Measurements from ENCODE around the gene ADAMTS4. TPM values are rescaled to one million over a fixed set of nuclear protein-coding genes. Genes with fewer than 3 reads are reported as not detected.

ADAMTS4 gene
- polyA plus RNA-seq, 2 donors = 0.82 to 1.1 TPM

- Histone ChIP-seq H3K4me3 (ENCODE audit: low read depth in 1 of 2, low read length in 2 of 2) (no peak overlapping the region), H3K27ac (ENCODE audit: low read depth in 2 of 2, low read length in 1 of 2) (no peak overlapping the region), H3K9me3 (ENCODE audit: control insufficient read depth in 2 of 2, insufficient read depth in 1 of 2, low read depth in 1 of 2, low read length in 1 of 2) (no peaks in the 10 kb centered on the region), H3K27me3 (ENCODE audit: control insufficient read depth in 1 of 2, insufficient read depth in 2 of 2, low read length in 2 of 2) (no peaks in the 10 kb centered on the region), H3K36me3 (ENCODE audit: control insufficient read depth in 2 of 2, insufficient read depth in 2 of 2, low read length in 1 of 2) (peaks cover 15 to 28% of the 10 kb centered on the region in 2 donors), H3K4me1 (ENCODE audit: control insufficient read depth in 2 of 2, insufficient read depth in 2 of 2, low read length in 1 of 2) (peaks cover 4 to 16% of the 10 kb centered on the region in 2 donors)
- 92 to 93% methylated on average over 9 of the region's 9 CpGs for WGBS, 2 donors
Measured at GRCh38 chr1:161168906-161169305, 29.9 kb downstream of the ADAMTS4 start.

- H3K4me3 ChIP-seq (ENCODE audit: low read depth in 1 of 2, low read length in 2 of 2) = peak overlapping the region; percentile 63 to 67
- H3K36me3 ChIP-seq (ENCODE audit: control insufficient read depth in 2 of 2, insufficient read depth in 2 of 2, low read length in 1 of 2) = peaks cover 10 to 22% of the 10 kb centered on the region in 2 donors
- WGBS, 2 donors = 6% methylated on average over 33 of the region's 33 CpGs
- no peaks in the 10 kb centered on the region for H3K9me3 ChIP-seq (ENCODE audit: control insufficient read depth in 2 of 2, insufficient read depth in 1 of 2, low read depth in 1 of 2, low read length in 1 of 2)
- H3K27ac ChIP-seq (ENCODE audit: low read depth in 2 of 2, low read length in 1 of 2) = peak overlapping the region; percentile 92 to 97
- H3K4me1 ChIP-seq (ENCODE audit: control insufficient read depth in 2 of 2, insufficient read depth in 2 of 2, low read length in 1 of 2) = peaks cover 0 to 13% of the 10 kb centered on the region in 2 donors
- no peaks in the 10 kb centered on the region for H3K27me3 ChIP-seq (ENCODE audit: control insufficient read depth in 1 of 2, insufficient read depth in 2 of 2, low read length in 2 of 2)
Measured at GRCh38 chr1:161166669-161167548, 31.9 kb downstream of the ADAMTS4 start.

GRCh38 chr1:161165742-161166668 lies 32.8 kb downstream of the ADAMTS4 start, which contains the start of gene PPOX:
TSS of gene PPOX (plus strand) at chr1:161166426. CDS start at chr1:161166848, 422 bp downstream.
- H3K4me1 ChIP-seq (ENCODE audit: control insufficient read depth in 2 of 2, insufficient read depth in 2 of 2, low read length in 1 of 2) = peaks cover under 1 to 15% of the 10 kb centered on the region in 2 donors
- H3K9me3 ChIP-seq (ENCODE audit: control insufficient read depth in 2 of 2, insufficient read depth in 1 of 2, low read depth in 1 of 2, low read length in 1 of 2) = no peaks in the 10 kb centered on the region
- H3K27me3 ChIP-seq (ENCODE audit: control insufficient read depth in 1 of 2, insufficient read depth in 2 of 2, low read length in 2 of 2) = no peaks in the 10 kb centered on the region
- peaks cover 2 to 20% of the 10 kb centered on the region in 2 donors for H3K36me3 ChIP-seq (ENCODE audit: control insufficient read depth in 2 of 2, insufficient read depth in 2 of 2, low read length in 1 of 2)
- 0% methylated on average over 54 of the region's 54 CpGs for WGBS, 2 donors
- H3K27ac ChIP-seq (ENCODE audit: low read depth in 2 of 2, low read length in 1 of 2) = peak within 1 kb of the TSS; percentile 92 to 97
- H3K4me3 ChIP-seq (ENCODE audit: low read depth in 1 of 2, low read length in 2 of 2) = peak within 1 kb of the TSS; percentile 63 to 67

GRCh38 chr1:161164901-161165610 lies 33.8 kb downstream of the ADAMTS4 start:
- H3K4me1 ChIP-seq (ENCODE audit: control insufficient read depth in 2 of 2, insufficient read depth in 2 of 2, low read length in 1 of 2) = peaks cover 4 to 25% of the 10 kb centered on the region in 2 donors
- no peak overlapping the region for H3K4me3 ChIP-seq (ENCODE audit: low read depth in 1 of 2, low read length in 2 of 2)
- no peaks in the 10 kb centered on the region for H3K9me3 ChIP-seq (ENCODE audit: control insufficient read depth in 2 of 2, insufficient read depth in 1 of 2, low read depth in 1 of 2, low read length in 1 of 2)
- H3K27ac ChIP-seq (ENCODE audit: low read depth in 2 of 2, low read length in 1 of 2) = peak overlapping the region; percentile 92 to 97
- WGBS, 2 donors = 58 to 64% methylated on average over 14 of the region's 14 CpGs
- H3K36me3 ChIP-seq (ENCODE audit: control insufficient read depth in 2 of 2, insufficient read depth in 2 of 2, low read length in 1 of 2) = peaks cover 0 to 17% of the 10 kb centered on the region in 2 donors
- no peaks in the 10 kb centered on the region for H3K27me3 ChIP-seq (ENCODE audit: control insufficient read depth in 1 of 2, insufficient read depth in 2 of 2, low read length in 2 of 2)

- H3K4me1 ChIP-seq (ENCODE audit: control insufficient read depth in 2 of 2, insufficient read depth in 2 of 2, low read length in 1 of 2) = peaks cover 4 to 28% of the 10 kb centered on the region in 2 donors
- H3K27me3 ChIP-seq (ENCODE audit: control insufficient read depth in 1 of 2, insufficient read depth in 2 of 2, low read length in 2 of 2) = no peaks in the 10 kb centered on the region
- H3K27ac ChIP-seq (ENCODE audit: low read depth in 2 of 2, low read length in 1 of 2) = no peak overlapping the region
- peaks cover 0 to 13% of the 10 kb centered on the region in 2 donors for H3K36me3 ChIP-seq (ENCODE audit: control insufficient read depth in 2 of 2, insufficient read depth in 2 of 2, low read length in 1 of 2)
- no peak overlapping the region for H3K4me3 ChIP-seq (ENCODE audit: low read depth in 1 of 2, low read length in 2 of 2)
- H3K9me3 ChIP-seq (ENCODE audit: control insufficient read depth in 2 of 2, insufficient read depth in 1 of 2, low read depth in 1 of 2, low read length in 1 of 2) = no peaks in the 10 kb centered on the region
- 89 to 91% methylated on average over 5 of the region's 5 CpGs for WGBS, 2 donors
Measured at GRCh38 chr1:161163793-161164192, 35.1 kb downstream of the ADAMTS4 start.

GRCh38 chr1:161162806-161163205 lies 36.0 kb downstream of the ADAMTS4 start:
- 91 to 95% methylated on average over 10 of the region's 10 CpGs for WGBS, 2 donors
- Histone ChIP-seq H3K36me3 (ENCODE audit: control insufficient read depth in 2 of 2, insufficient read depth in 2 of 2, low read length in 1 of 2) (peaks cover 0 to 18% of the 10 kb centered on the region in 2 donors), H3K4me3 (ENCODE audit: low read depth in 1 of 2, low read length in 2 of 2) (no peak overlapping the region), H3K27ac (ENCODE audit: low read depth in 2 of 2, low read length in 1 of 2) (no peak overlapping the region), H3K27me3 (ENCODE audit: control insufficient read depth in 1 of 2, insufficient read depth in 2 of 2, low read length in 2 of 2) (no peaks in the 10 kb centered on the region), H3K4me1 (ENCODE audit: control insufficient read depth in 2 of 2, insufficient read depth in 2 of 2, low read length in 1 of 2) (peaks cover 4 to 30% of the 10 kb centered on the region in 2 donors), H3K9me3 (ENCODE audit: control insufficient read depth in 2 of 2, insufficient read depth in 1 of 2, low read depth in 1 of 2, low read length in 1 of 2) (no peaks in the 10 kb centered on the region)

GRCh38 chr1:161162052-161162451 lies 36.8 kb downstream of the ADAMTS4 start:
- Histone ChIP-seq H3K36me3 (ENCODE audit: control insufficient read depth in 2 of 2, insufficient read depth in 2 of 2, low read length in 1 of 2) (peaks cover 0 to 18% of the 10 kb centered on the region in 2 donors), H3K27me3 (ENCODE audit: control insufficient read depth in 1 of 2, insufficient read depth in 2 of 2, low read length in 2 of 2) (no peaks in the 10 kb centered on the region), H3K27ac (ENCODE audit: low read depth in 2 of 2, low read length in 1 of 2) (no peak overlapping the region), H3K9me3 (ENCODE audit: control insufficient read depth in 2 of 2, insufficient read depth in 1 of 2, low read depth in 1 of 2, low read length in 1 of 2) (no peaks in the 10 kb centered on the region), H3K4me1 (ENCODE audit: control insufficient read depth in 2 of 2, insufficient read depth in 2 of 2, low read length in 1 of 2) (peaks cover 4 to 27% of the 10 kb centered on the region in 2 donors), H3K4me3 (ENCODE audit: low read depth in 1 of 2, low read length in 2 of 2) (no peak overlapping the region)
- 81 to 85% methylated on average over 7 of the region's 7 CpGs for WGBS, 2 donors

- 82 to 84% methylated on average over 5 of the region's 5 CpGs for WGBS, 2 donors
- Histone ChIP-seq H3K4me3 (ENCODE audit: low read depth in 1 of 2, low read length in 2 of 2) (no peak overlapping the region), H3K9me3 (ENCODE audit: control insufficient read depth in 2 of 2, insufficient read depth in 1 of 2, low read depth in 1 of 2, low read length in 1 of 2) (no peaks in the 10 kb centered on the region), H3K27ac (ENCODE audit: low read depth in 2 of 2, low read length in 1 of 2) (no peak overlapping the region), H3K27me3 (ENCODE audit: control insufficient read depth in 1 of 2, insufficient read depth in 2 of 2, low read length in 2 of 2) (no peaks in the 10 kb centered on the region), H3K36me3 (ENCODE audit: control insufficient read depth in 2 of 2, insufficient read depth in 2 of 2, low read length in 1 of 2) (peaks cover 0 to 18% of the 10 kb centered on the region in 2 donors), H3K4me1 (ENCODE audit: control insufficient read depth in 2 of 2, insufficient read depth in 2 of 2, low read length in 1 of 2) (peaks cover 4 to 23% of the 10 kb centered on the region in 2 donors)
Measured at GRCh38 chr1:161161652-161162051, 37.2 kb downstream of the ADAMTS4 start.
